GM12878 (cell line): ENCODE data around the gene STRBP. TPM values are rescaled to one million over a fixed set of nuclear protein-coding genes. Genes with fewer than 3 reads are reported as not detected.

Source experiments
- ATAC-seq: fragments of 200-7000 bp; cut with Tn5 transposase; 3 replicates; pipeline ENCODE4 v1.9.1; 2020; ENCODE audit warnings: mild to moderate bottlenecking, moderate library complexity
- BruUV-seq: library from RNA; stranded (reverse); fragments of 400-500 nt; replicated peaks from 2 replicates; lab custom pipeline; 2021; lab: Mats Ljungman, UMichigan
- CTCF ChIA-PET: fragments of 300-600 bp; sonication (Branson Sonifier 250); formaldehyde crosslinking; extraction: SDS; loops from one replicate; lab custom pipeline; 2021; ENCODE audit warnings: inconsistent platforms; lab: Yijun Ruan, JAX
- POLR2A ChIA-PET: fragments of 350-600 bp; formaldehyde crosslinking; extraction: SDS; loops from one replicate; lab custom pipeline; 2021; ENCODE audit warnings: inconsistent platforms; lab: Charles Lee
- RAD21 ChIA-PET: fragments of 300-600 bp; sonication (Branson Sonifier 250); formaldehyde crosslinking; loops from one replicate; lab custom pipeline; 2023; ENCODE audit warnings: antibody characterized with exemption; ENCODE audit not compliant: unreplicated experiment; lab: Charles Lee
- SMC1A ChIA-PET: fragments of 300-600 bp; sonication (Branson Sonifier 250); formaldehyde crosslinking; loops from one replicate; lab custom pipeline; 2023; ENCODE audit not compliant: unreplicated experiment, uncharacterized antibody; lab: Charles Lee
- DNase-seq: peaks from one replicate; pipeline ENCODE4 v3.0.0-alpha.2; 2011; ENCODE audit warnings: low read depth, low spot score
- FAIRE-seq: peaks from 3 replicates; lab custom pipeline; 2011; peaks lifted over from hg19 to GRCh38; lab: Jason Lieb, UNC
- H2AFZ ChIP-seq: 2 replicates; pipeline ENCODE4 v1.6.0; 2011; ENCODE audit warnings: low read depth, low read length, control low read depth; ENCODE audit not compliant: control insufficient read depth
- H3K27ac ChIP-seq: 2 replicates; pipeline ENCODE4 v1.5.1; 2011; ENCODE audit warnings: control low read depth; ENCODE audit not compliant: control insufficient read depth, insufficient read depth
- H3K27me3 ChIP-seq, 2 experiments: replicated peaks in 1 of 2; 2 replicates each; pipeline versions ENCODE4 v1.6.0 to v1.6.1; 2011; ENCODE audit warnings: low read length in 1 of 2; ENCODE audit not compliant: control insufficient read depth in 2 of 2, insufficient read depth in 2 of 2
- H3K36me3 ChIP-seq, 2 experiments: 2 replicates each; pipeline ENCODE4 v1.5.1; 2011; ENCODE audit warnings: low read length in 1 of 2; ENCODE audit not compliant: control insufficient read depth in 2 of 2, insufficient read depth in 2 of 2
- H3K4me1 ChIP-seq: 2 replicates; pipeline ENCODE4 v1.6.1; 2011; ENCODE audit warnings: mild to moderate bottlenecking, low read length, moderate library complexity, mixed read lengths; ENCODE audit not compliant: control insufficient read depth, insufficient read depth
- H3K4me2 ChIP-seq: 2 replicates; pipeline ENCODE4 v1.6.0; 2011; ENCODE audit warnings: control low read depth; ENCODE audit not compliant: control insufficient read depth, insufficient read depth
- H3K4me3 ChIP-seq: fragments of 200-600 bp; sonication (generic); 2 replicates; pipeline ENCODE4 v1.5.1; 2016
- H3K79me2 ChIP-seq: 2 replicates; pipeline ENCODE4 v1.6.0; 2011; ENCODE audit warnings: low read length; ENCODE audit not compliant: control insufficient read depth, insufficient read depth
- H3K9ac ChIP-seq: 2 replicates; pipeline ENCODE4 v1.8.0; 2011; ENCODE audit warnings: low read length, control low read depth, mixed read lengths; ENCODE audit not compliant: control insufficient read depth, insufficient read depth
- H3K9me3 ChIP-seq: replicated peaks from 3 replicates; pipeline ENCODE4 v1.5.1; 2011; ENCODE audit warnings: mild to moderate bottlenecking, low read length; ENCODE audit not compliant: control insufficient read depth, insufficient read depth
- H4K20me1 ChIP-seq: 2 replicates; pipeline ENCODE4 v1.6.0; 2011; ENCODE audit not compliant: control insufficient read depth, insufficient read depth
- ASH2L ChIP-seq: fragments of 300-600, 200-600 bp; sonication (generic); IDR thresholded peaks from 2 replicates; pipeline ENCODE4 v1.6.1; 2017; ENCODE audit warnings: low read depth, mild to moderate bottlenecking, borderline replicate concordance
- CHD2 ChIP-seq: IDR thresholded peaks from 2 replicates; pipeline ENCODE4 v1.6.1; 2011; ENCODE audit warnings: low read depth, low read length, improper control_type of control experiment, borderline replicate concordance
- HDAC2 ChIP-seq: fragments of 200-600 bp; sonication (generic); IDR thresholded peaks from 2 replicates; pipeline ENCODE4 v1.6.1; 2017
- HDAC6 ChIP-seq: fragments of 200-600 bp; sonication (generic); IDR thresholded peaks from one replicate; pipeline ENCODE4 v1.8.0; 2017; ENCODE audit warnings: antibody characterized with exemption; ENCODE audit not compliant: unreplicated experiment
- JUND ChIP-seq: IDR thresholded peaks from 2 replicates; pipeline ENCODE4 v1.6.1; 2012; ENCODE audit warnings: low read depth, mild to moderate bottlenecking, low read length, improper control_type of control experiment, moderate library complexity
- NFXL1 ChIP-seq: fragments of 450-650 bp; IDR thresholded peaks from 2 replicates; pipeline ENCODE4 v1.6.1; 2017; ENCODE audit warnings: antibody characterized with exemption, mild to moderate bottlenecking, borderline replicate concordance
- RBBP5 ChIP-seq: fragments of 200-600 bp; sonication (generic); conservative IDR thresholded peaks from 2 replicates; pipeline ENCODE4 v1.6.1; 2016
- RUNX3 ChIP-seq: IDR thresholded peaks from 2 replicates; pipeline ENCODE4 v1.6.1; 2012; ENCODE audit warnings: low read length, inconsistent platforms
- SMAD5 ChIP-seq: IDR thresholded peaks from 2 replicates; pipeline ENCODE4 v1.6.1; 2016; ENCODE audit warnings: antibody characterized with exemption, low read depth
- TAF1 ChIP-seq: IDR thresholded peaks from 2 replicates; pipeline ENCODE4 v1.6.1; 2011; ENCODE audit warnings: mild to moderate bottlenecking, low read depth, low read length, borderline replicate concordance
- TCF3 ChIP-seq: IDR thresholded peaks from 2 replicates; pipeline ENCODE4 v1.6.1; 2012; ENCODE audit warnings: low read depth, mild to moderate bottlenecking, low read length, borderline replicate concordance; ENCODE audit not compliant: insufficient read depth
- ZNF622 ChIP-seq: fragments of 450-650 bp; IDR thresholded peaks from 2 replicates; pipeline ENCODE4 v1.6.1; 2017; ENCODE audit warnings: mild to moderate bottlenecking, inconsistent platforms
- WGBS: methylation state at CpG from one replicate; pipeline ENCODE4 v1.1.6; 2016; ENCODE audit warnings: low lambda C conversion rate; ENCODE audit not compliant: insufficient replicate concordance, insufficient coverage; ENCODE audit errors: missing lambda C conversion rate; 5-methylcytosine and 5-hydroxymethylcytosine counted together
- in situ Hi-C: fragments of 300-500 bp; cut with MboI; formaldehyde crosslinking; loops from 9 replicates; pipeline ENCODE4 v1.14.3; 2018; ENCODE audit warnings: mixed read lengths
- intact Hi-C: fragments of 100-400 bp; cut with micrococcal nuclease; formaldehyde crosslinking; loops from one replicate; pipeline ENCODE4 v1.14.2; 2022; ENCODE audit not compliant: unreplicated experiment
- polyA plus RNA-seq, 11 experiments: library from polyadenylated mRNA; depleted of rRNA in 4 of 11; unstranded in 6 of 11; stranded (reverse) in 5 of 11; fragments of >200 nt; fragmentation: Nextera tagmentation in 4 of 11; fragmentation: Illumina TruSeq in 1 of 11; extraction: Ambion mirVana in 4 of 11; extraction: Trizol in 1 of 11; gene quantifications; 1 replicate in 1 of 11; 2 replicates in 10 of 11; pipeline versions ENCODE4 v1.2.1 to v1.2.3, GENCODE V29; 2011 to 2016; ENCODE audit warnings: inconsistent platforms in 2 of 11, missing spikeins in 2 of 11, low read depth in 1 of 11
- total RNA-seq, 4 experiments: library from RNA; depleted of rRNA in 3 of 4; stranded (reverse); fragments of >200 nt in 3 of 4; fragmentation: Illumina TruSeq in 1 of 4; extraction: Trizol in 1 of 4; gene quantifications; 2 replicates each; pipeline versions ENCODE4 v1.2.1 to v1.2.3, GENCODE V29; 2013 to 2021
- TF ChIP-seq, protein P1 (sequence below): fragments of 450-650 bp; IDR thresholded peaks from 2 replicates; pipeline ENCODE4 v1.6.1; 2017; ENCODE audit warnings: low read depth, mild to moderate bottlenecking, moderate library complexity
- TF ChIP-seq, protein P2 (sequence below): IDR thresholded peaks from 2 replicates; pipeline ENCODE4 v1.6.1; 2011; ENCODE audit warnings: low read depth, mild to moderate bottlenecking, low read length, moderate library complexity, borderline replicate concordance; ENCODE audit errors: extremely low read depth

The STRBP gene
- total and polyA plus RNA-seq, 10 of the 15 experiments (the other 5 are each of a cell fraction or from before 2014, with no cell fraction given): 31.0 to 96.8 (median 71.4) TPM

DNA sequence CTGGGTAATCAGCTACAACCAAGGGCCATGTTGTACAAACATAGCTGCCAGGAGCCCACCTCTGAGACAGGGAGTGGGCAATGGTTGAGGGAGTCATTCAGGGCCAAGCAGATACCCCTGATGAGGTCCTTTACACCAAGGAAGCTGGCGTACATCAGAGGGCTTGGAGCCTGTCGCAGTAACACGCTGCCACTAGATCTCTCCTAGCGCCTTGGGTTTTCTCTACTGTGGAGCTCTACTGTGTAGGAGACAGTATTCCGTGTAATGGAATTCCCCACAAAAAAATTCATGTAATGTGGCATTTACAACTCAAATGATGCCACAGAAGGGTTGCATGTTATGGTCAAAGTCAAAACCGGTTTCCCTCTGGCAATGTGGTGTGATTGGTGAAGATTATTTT is 46.2 kb upstream of the STRBP start:
- intact Hi-C loops: no loop called here
- Histone ChIP-seq H2AFZ (no peak overlapping the region), H4K20me1 (no peaks in the 10 kb centered on the region), H3K36me3 (no peaks in the 10 kb centered on the region), H3K4me1 (peaks cover 26% of the 10 kb centered on the region), H3K9ac (no peak overlapping the region), H3K9me3 (no peaks in the 10 kb centered on the region)
- DNase-seq (no peak), FAIRE-seq (no peak), ATAC-seq (no peak)
- ChIA-PET RAD21 (interaction anchor here (0.5 to 1.6 kb wide), 3 partner anchors 18 to 78 kb away, joined by 3 to 4 read pairs (median 3); no protein-coding TSS in a partner anchor), SMC1A (interaction anchor here (1.1 to 18.1 kb wide), 2 partner anchors 9 to 25 kb away, joined by 7 to 268 read pairs; no protein-coding TSS in a partner anchor), POLR2A (no interaction called here)
- in situ Hi-C loops: no loop called here
- no TSS peak for BruUV-seq
- TF ChIP-seq NFXL1 (no peak), RUNX3 (no peak), SMAD5 (no peak), CHD2 (no peak), TAF1 (no peak), ZNF622 (no peak), HDAC2 (no peak), RBBP5 (no peak), ASH2L (no peak), HDAC6 (no peak), TCF3 (no peak), JUND (no peak)
- TF ChIP-seq, protein P1, sequence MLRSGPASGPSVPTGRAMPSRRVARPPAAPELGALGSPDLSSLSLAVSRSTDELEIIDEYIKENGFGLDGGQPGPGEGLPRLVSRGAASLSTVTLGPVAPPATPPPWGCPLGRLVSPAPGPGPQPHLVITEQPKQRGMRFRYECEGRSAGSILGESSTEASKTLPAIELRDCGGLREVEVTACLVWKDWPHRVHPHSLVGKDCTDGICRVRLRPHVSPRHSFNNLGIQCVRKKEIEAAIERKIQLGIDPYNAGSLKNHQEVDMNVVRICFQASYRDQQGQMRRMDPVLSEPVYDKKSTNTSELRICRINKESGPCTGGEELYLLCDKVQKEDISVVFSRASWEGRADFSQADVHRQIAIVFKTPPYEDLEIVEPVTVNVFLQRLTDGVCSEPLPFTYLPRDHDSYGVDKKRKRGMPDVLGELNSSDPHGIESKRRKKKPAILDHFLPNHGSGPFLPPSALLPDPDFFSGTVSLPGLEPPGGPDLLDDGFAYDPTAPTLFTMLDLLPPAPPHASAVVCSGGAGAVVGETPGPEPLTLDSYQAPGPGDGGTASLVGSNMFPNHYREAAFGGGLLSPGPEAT: no peak
- TF ChIP-seq, protein P2, sequence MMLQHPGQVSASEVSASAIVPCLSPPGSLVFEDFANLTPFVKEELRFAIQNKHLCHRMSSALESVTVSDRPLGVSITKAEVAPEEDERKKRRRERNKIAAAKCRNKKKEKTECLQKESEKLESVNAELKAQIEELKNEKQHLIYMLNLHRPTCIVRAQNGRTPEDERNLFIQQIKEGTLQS: no peak
- TF ChIP-seq, all 136 proteins: peak for 0
- no peak overlapping the region for H3K4me2 ChIP-seq
- 76% methylated on average over 6 of the region's 6 CpGs for WGBS
- CTCF ChIA-PET: no interaction called here
- H3K27ac ChIP-seq: no peak overlapping the region
- no peaks in the 10 kb centered on the region for H3K79me2 ChIP-seq
- H3K4me3 ChIP-seq: no peak overlapping the region
- H3K27me3 ChIP-seq: no peaks in the 10 kb centered on the region
